K562 (cell line): ENCODE data around the gene ADAM15. TPM values are rescaled to one million over a fixed set of nuclear protein-coding genes. Genes with fewer than 3 reads are reported as not detected.
A peak's percentile ranks its signal among the peaks of the same experiment; 100 is the strongest.

ENCODE experiments used
- ATAC-seq: fragments of 200-7000 bp; cut with Tn5 transposase; 3 replicates; pipeline ENCODE4 v1.9.1; 2020; ENCODE audit warnings: moderate library complexity
- BruUV-seq: library from RNA; stranded (reverse); fragments of 400-500 nt; replicated peaks from 2 replicates; lab custom pipeline; 2021; lab: Mats Ljungman, UMichigan
- CTCF ChIA-PET: fragments of 300-600 bp; formaldehyde crosslinking; extraction: SDS; loops from one replicate; lab custom pipeline; 2021; ENCODE audit warnings: low intra/inter-chr PET ratio; lab: Yijun Ruan, JAX
- POLR2A ChIA-PET: fragments of 300-600, 350-650 bp; sonication (Branson Sonifier 250); formaldehyde crosslinking; extraction: SDS; loops from one replicate; lab custom pipeline; 2021; ENCODE audit warnings: antibody characterized with exemption, inconsistent platforms; lab: Yijun Ruan, JAX
- DNase-seq, 4 experiments: peaks; one replicate each; pipeline versions ENCODE4 v3.0.0 to v3.0.0-alpha.2; 2011 to 2018; ENCODE audit warnings: low spot score in 3 of 4, mixed read lengths in 3 of 4; ENCODE audit errors: extremely low read depth in 1 of 4
- FAIRE-seq: peaks from 2 replicates; lab custom pipeline; 2011; peaks lifted over from hg19 to GRCh38; lab: Jason Lieb, UNC
- H2AFZ ChIP-seq: 2 replicates; pipeline ENCODE4 v1.6.0; 2011; ENCODE audit warnings: low read depth, low read length, control low read depth, inconsistent platforms
- H3K27ac ChIP-seq: fragments of 200-600 bp; 3 replicates; pipeline ENCODE4 v1.8.0; 2011; ENCODE audit warnings: low read depth, mild to moderate bottlenecking, control low read depth, inconsistent platforms, low read length, moderate library complexity, mixed read lengths; ENCODE audit errors: extremely low read depth
- H3K27me3 ChIP-seq, 2 experiments: fragments of 300-600 bp in 1 of 2; 2 replicates in 1 of 2; 3 replicates in 1 of 2; pipeline versions ENCODE4 v1.6.0 to v1.8.0; 2011; ENCODE audit warnings: inconsistent platforms in 2 of 2, low read length in 2 of 2, mild to moderate bottlenecking in 1 of 2, mixed read lengths in 1 of 2, moderate library complexity in 1 of 2; ENCODE audit not compliant: control insufficient read depth in 2 of 2, insufficient read depth in 2 of 2
- H3K36me3 ChIP-seq: fragments of 300-600 bp; 3 replicates; pipeline ENCODE4 v1.8.0; 2011; ENCODE audit warnings: mild to moderate bottlenecking, low read length, inconsistent platforms; ENCODE audit not compliant: control insufficient read depth, insufficient read depth
- H3K4me1 ChIP-seq, 2 experiments: fragments of 200-600 bp in 1 of 2; replicated peaks in 1 of 2; 2 replicates in 1 of 2; 3 replicates in 1 of 2; pipeline versions ENCODE4 v1.5.1 to v1.8.0; 2011; ENCODE audit warnings: inconsistent platforms in 2 of 2, low read length in 2 of 2, mild to moderate bottlenecking in 1 of 2, mixed read lengths in 1 of 2, moderate library complexity in 1 of 2; ENCODE audit not compliant: control insufficient read depth in 2 of 2, insufficient read depth in 2 of 2
- H3K4me2 ChIP-seq: 2 replicates; pipeline ENCODE4 v1.6.1; 2011; ENCODE audit warnings: low read length, control low read depth, inconsistent platforms, mixed read lengths; ENCODE audit not compliant: insufficient read depth
- H3K4me3 ChIP-seq: fragments of 200-600 bp; sonication (generic), shearing (Covaris generic); 2 replicates; pipeline ENCODE4 v1.5.1; 2016; ENCODE audit warnings: control low read depth, inconsistent platforms
- H3K79me2 ChIP-seq: fragments of 200-600 bp; 3 replicates; pipeline ENCODE4 v1.8.0; 2011; ENCODE audit warnings: low read length, inconsistent platforms; ENCODE audit not compliant: control insufficient read depth, insufficient read depth
- H3K9ac ChIP-seq, 2 experiments: 2 replicates each; pipeline versions ENCODE4 v1.6.0 to v1.6.1; 2011; ENCODE audit warnings: low read depth in 2 of 2, low read length in 2 of 2, control low read depth in 1 of 2, inconsistent platforms in 1 of 2, mild to moderate bottlenecking in 1 of 2, mixed read lengths in 1 of 2; ENCODE audit not compliant: insufficient read depth in 1 of 2
- H3K9me1 ChIP-seq: one replicate; pipeline ENCODE4 v1.6.0; 2011; ENCODE audit warnings: inconsistent platforms, mild to moderate bottlenecking, low read length, moderate library complexity; ENCODE audit not compliant: control insufficient read depth, insufficient read depth
- H3K9me3 ChIP-seq: replicated peaks from 2 replicates; pipeline ENCODE4 v1.5.1; 2011; ENCODE audit warnings: low read depth, low read length, inconsistent platforms; ENCODE audit not compliant: control insufficient read depth, insufficient read depth
- H4K20me1 ChIP-seq: replicated peaks from 2 replicates; pipeline ENCODE4 v1.6.1; 2011; ENCODE audit warnings: low read length, inconsistent platforms, mixed read lengths; ENCODE audit not compliant: control insufficient read depth, insufficient read depth
- ARID2 ChIP-seq: fragments of 450-650 bp; IDR thresholded peaks from 2 replicates; pipeline ENCODE4 v1.6.1; 2017; ENCODE audit warnings: antibody characterized with exemption, mild to moderate bottlenecking
- ATF2 ChIP-seq: sonication (generic); formaldehyde crosslinking; IDR thresholded peaks from 2 replicates; pipeline ENCODE4 v1.8.1; 2022; ENCODE audit warnings: missing genetic modification reagents
- GTF2A2 ChIP-seq: IDR thresholded peaks from 2 replicates; pipeline ENCODE4 v1.6.1; 2016; ENCODE audit warnings: mild to moderate bottlenecking, missing genetic modification characterization, missing compliant biosample characterization
- HDAC2 ChIP-seq: fragments of 450-650 bp; IDR thresholded peaks from 2 replicates; pipeline ENCODE4 v1.6.1; 2016; ENCODE audit warnings: mild to moderate bottlenecking
- SPI1 ChIP-seq: IDR thresholded peaks from 2 replicates; pipeline ENCODE4 v1.6.1; 2011; ENCODE audit warnings: low read depth, low read length, control low read depth, borderline replicate concordance
- SRSF7 ChIP-seq: fragments of 200-400 bp; formaldehyde crosslinking; optimal IDR thresholded peaks from 2 replicates; pipeline ENCODE3; 2017; ENCODE audit warnings: mild to moderate bottlenecking, low read depth, low read length
- TRIM28 ChIP-seq: fragments of 450-650 bp; IDR thresholded peaks from 2 replicates; pipeline ENCODE4 v1.6.1; 2017
- YBX1 ChIP-seq: fragments of 450-650 bp; IDR thresholded peaks from 2 replicates; pipeline ENCODE4 v1.7.1; 2016; ENCODE audit warnings: mild to moderate bottlenecking
- ZNF436 ChIP-seq: fragments of 250-450, 450-650 bp; sonication (Bioruptor Pico); formaldehyde crosslinking; IDR thresholded peaks from 2 replicates; pipeline ENCODE4 v1.7.0; 2020; ENCODE audit warnings: mild to moderate bottlenecking
- ZNF780A ChIP-seq: fragments of 250-450 bp; sonication (Bioruptor Pico); IDR thresholded peaks from 2 replicates; pipeline ENCODE4 v1.5.0; 2021; ENCODE audit warnings: mild to moderate bottlenecking
- WGBS: fragments of 100-300 bp; shearing (Covaris generic); methylation state at CpG from one replicate; pipeline ENCODE4 v1.1.6; 2016; ENCODE audit warnings: low coverage, mixed read lengths; ENCODE audit not compliant: insufficient coverage; ENCODE audit errors: missing lambda C conversion rate; 5-methylcytosine and 5-hydroxymethylcytosine counted together
- in situ Hi-C: fragments of 300-500 bp; cut with MboI; formaldehyde crosslinking; loops from 4 replicates; pipeline ENCODE4 v1.15.0; 2018; ENCODE audit warnings: inconsistent platforms, mixed read lengths
- intact Hi-C: fragments of 100-400 bp; cut with micrococcal nuclease; formaldehyde crosslinking; loops from 2 replicates; pipeline ENCODE4 v1.14.2; 2022
- polyA plus RNA-seq, 8 experiments: library from polyadenylated mRNA; depleted of rRNA in 4 of 8; stranded (reverse) in 5 of 8; unstranded in 3 of 8; fragments of >200 nt; fragmentation: Nextera tagmentation in 2 of 8; fragmentation: Illumina TruSeq in 1 of 8; extraction: Ambion mirVana in 2 of 8; extraction: Trizol in 1 of 8; gene quantifications; 2 replicates each; pipeline versions ENCODE4 v1.2.1 to v1.2.3, GENCODE V29; 2011 to 2014; ENCODE audit warnings: inconsistent platforms in 1 of 8, missing spikeins in 1 of 8
- total RNA-seq, 7 experiments: library from RNA; depleted of rRNA in 6 of 7; stranded (reverse); fragments of >200 nt in 6 of 7; fragmentation: Illumina TruSeq in 2 of 7; extraction: Trizol in 2 of 7; gene quantifications; 2 replicates each; pipeline versions ENCODE4 v1.2.1 to v1.2.3, GENCODE V29; 2011 to 2021; ENCODE audit warnings: low replicate concordance in 1 of 7

Gene ADAM15
- total and polyA plus RNA-seq, 9 of the 15 experiments (the other 6 are each of a cell fraction or from before 2014, with no cell fraction given): 0.69 to 72.3 (median 32.8) TPM

DNA sequence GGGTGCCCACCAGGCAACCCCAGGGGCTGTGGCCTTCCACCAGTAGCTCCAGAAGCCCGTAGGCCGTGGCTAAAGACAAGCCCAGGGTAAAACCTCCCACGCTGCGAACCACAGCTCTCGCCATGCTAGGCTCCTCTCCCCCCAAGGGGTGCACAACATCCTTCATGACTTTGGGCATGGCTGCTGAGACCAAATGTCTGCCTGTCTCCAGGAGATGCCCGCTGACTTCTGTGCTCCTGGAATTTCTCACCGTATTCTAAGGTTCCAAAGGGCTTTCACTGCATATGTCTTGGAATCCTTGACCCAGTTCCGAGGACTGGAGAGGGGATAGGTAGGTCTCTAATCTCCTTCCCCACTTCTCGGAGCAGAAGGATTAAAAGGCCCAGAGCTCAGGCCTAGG is 17.6 kb upstream of the ADAM15 start, which contains the start of the genes DCST1 and DCST2:
Gene DCST1 (plus strand): TSS at position 301 of the 400 bp plus-strand sequence. CDS start 213 bp downstream, outside the sequence.
Gene DCST2 (minus strand): TSS at position 258 of the 400 bp plus-strand sequence. CDS start 80 bp downstream, at position 178.
- no peak within 1 kb of the TSS for H3K27ac ChIP-seq
- H3K4me2 ChIP-seq: no peak within 1 kb of the TSS
- CTCF ChIA-PET: no interaction called here
- WGBS: 26% methylated on average over 7 of the region's 9 CpGs
- H3K9me1 ChIP-seq: no peaks in the 10 kb centered on the region
- H4K20me1 ChIP-seq: no peaks in the 10 kb centered on the region
- H3K4me3 ChIP-seq: no peak within 1 kb of the TSS
- no peaks in the 10 kb centered on the region for H3K36me3 ChIP-seq
- in situ Hi-C loops: no loop called here
- POLR2A ChIA-PET: interaction anchor here (1.3 to 1.9 kb wide), 2 partner anchors 14 to 16 kb away, joined by 4 to 8 read pairs; no protein-coding TSS in a partner anchor
- H2AFZ ChIP-seq: no peak within 1 kb of the TSS
- peaks cover 0 to 23% of the 10 kb centered on the region in 2 experiments; a peak in 3 of 5 replicates for H3K27me3 ChIP-seq
- intact Hi-C loops: no loop called here
- no peak for ATAC-seq
- BruUV-seq: no TSS peak
- H3K79me2 ChIP-seq: no peaks in the 10 kb centered on the region
- H3K9me3 ChIP-seq: no peaks in the 10 kb centered on the region
- H3K9ac ChIP-seq: peak within 1 kb of the TSS in 1 of 2 experiments; percentile 58; a peak in 2 of 4 replicates
- no peak for DNase-seq
- TF ChIP-seq HDAC2: no peak
- no peak for TF ChIP-seq ARID2
- TF ChIP-seq ZNF436: no peak
- no peak for TF ChIP-seq GTF2A2
- TF ChIP-seq SRSF7: no peak
- no peak for TF ChIP-seq SPI1
- TF ChIP-seq YBX1: no peak
- no peak for TF ChIP-seq ATF2 (CRISPR knock-in tag)
- TF ChIP-seq TRIM28: no peak
- no peak for TF ChIP-seq ZNF780A (CRISPR knock-in tag)
- peaks cover under 1 to 18% of the 10 kb centered on the region in 2 experiments; a peak in 3 of 5 replicates for H3K4me1 ChIP-seq
- no peak for FAIRE-seq
